ENCODE results near the gene ATP2C2.

DNA sequence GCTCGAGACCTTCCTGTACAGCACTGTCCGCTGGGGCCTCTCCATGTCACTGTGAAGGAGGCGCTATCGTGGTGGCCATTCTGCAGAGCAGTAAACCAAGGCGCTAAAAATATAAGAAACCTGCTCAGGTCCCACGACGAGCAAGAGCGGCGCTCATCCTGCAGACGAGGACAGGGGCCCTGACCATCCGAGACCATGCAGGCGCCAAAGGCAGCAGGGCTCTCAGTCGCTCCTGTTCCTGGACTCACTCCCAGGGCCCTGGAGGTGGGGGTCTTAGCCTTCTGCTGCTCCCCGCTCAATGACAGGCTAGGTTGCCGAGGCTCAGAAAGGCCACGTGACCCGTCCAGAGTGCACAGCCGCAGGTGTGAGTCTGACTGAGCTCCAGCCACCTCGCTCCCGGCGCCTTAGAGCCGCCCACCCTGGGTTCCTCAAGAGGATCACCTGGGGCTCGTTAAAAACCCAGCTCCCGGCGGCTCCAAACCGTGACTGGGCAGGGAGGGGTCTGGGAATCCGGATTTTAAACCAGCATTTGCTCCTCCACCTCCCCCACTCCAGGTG is 509 bp upstream of the ATP2C2 start:
- TF ChIP-seq ZNF274 (IDR thresholded peaks at IDR 0.05; ENCODE audit: low read depth, low read length), result no peak
- TF ChIP-seq SUZ12 (IDR thresholded peaks at IDR 0.05; ENCODE audit: extremely low read depth, insufficient read depth, insufficient read length), result no peak
